ENCODE data around the gene PRKCQ. TPM values are rescaled to one million over a fixed set of nuclear protein-coding genes. Genes with fewer than 3 reads are reported as not detected.

Gene PRKCQ
- under 0.01 TPM in 1 of 2 replicates, not detected in the other for total RNA-seq (ENCODE audit: low replicate concordance)

GRCh38 chr10:6579904-6580278 is at the start of gene PRKCQ:
TSS of gene PRKCQ (minus strand) at chr10:6580276. CDS start at chr10:6515135, 65,141 bp downstream.

Measured in smooth muscle cell of the coronary artery (primary cell).